HepG2 (cell line): Measurements from ENCODE around the gene PROKR1.

ENCODE experiments used
- CTCF ChIP-seq: sonication (generic); formaldehyde crosslinking; IDR thresholded peaks from 2 replicates; pipeline ENCODE4 v1.5.0; 2020; ENCODE audit warnings: mild to moderate bottlenecking, missing genetic modification reagents, moderate library complexity
- ISL2 ChIP-seq: sonication (generic); formaldehyde crosslinking; IDR thresholded peaks from 2 replicates; pipeline ENCODE4 v1.5.0; 2020; ENCODE audit warnings: missing genetic modification reagents
- POLR2A ChIP-seq, 2 experiments: IDR thresholded peaks; 2 replicates each; pipeline ENCODE4 v1.6.1; 2011; ENCODE audit warnings: low read depth in 2 of 2, low read length in 2 of 2, mild to moderate bottlenecking in 1 of 2, moderate library complexity in 1 of 2; ENCODE audit not compliant: insufficient read depth in 1 of 2
- UBTF ChIP-seq: sonication (generic); formaldehyde crosslinking; IDR thresholded peaks from 2 replicates; pipeline ENCODE4 v1.4.0; 2020; ENCODE audit warnings: mild to moderate bottlenecking, missing genetic modification reagents
- ZFX ChIP-seq: sonication (generic); formaldehyde crosslinking; IDR thresholded peaks from 2 replicates; pipeline ENCODE4 v1.4.0; 2020; ENCODE audit warnings: mild to moderate bottlenecking, low read depth, missing genetic modification reagents, moderate library complexity

- TF ChIP-seq ISL2 (CRISPR knock-in tag): no peak
- no peak for TF ChIP-seq UBTF
- TF ChIP-seq POLR2A (IDR thresholded peaks at IDR 0.05; ENCODE audit: insufficient read depth in 1 of 2, low read depth in 2 of 2, low read length in 2 of 2): no peak
- peak; percentile 58 for TF ChIP-seq CTCF (CRISPR knock-in tag)
- TF ChIP-seq ZFX (CRISPR knock-in tag): no peak
Observed at GRCh38 chr2:68646303-68646702, 2.9 kb downstream of the PROKR1 start.
